HK-2 (cell line): ENCODE measurements around the gene HOXD3.

Experiments used
- DNase-seq: peaks from one replicate; pipeline ENCODE4 v3.0.0-alpha.2; 2018; ENCODE audit not compliant: unreplicated experiment

HOXD3 gene

GRCh38 chr2:176149481-176149938 lies 7.6 kb upstream of the HOXD3 start:
- DNase-seq = no peak

- no peak for DNase-seq
Measured at GRCh38 chr2:176149939-176150583, 7.0 kb upstream of the HOXD3 start.

- no peak for DNase-seq
Measured at GRCh38 chr2:176150584-176151441, 6.3 kb upstream of the HOXD3 start.

GRCh38 chr2:176151442-176152287 lies 5.4 kb upstream of the HOXD3 start, which contains the start of gene HOXD4:
TSS of gene HOXD4 (plus strand) at chr2:176151550. CDS start at chr2:176151634, 84 bp downstream.
- peak; percentile 44 for DNase-seq

- DNase-seq = peak; percentile 55
Measured at GRCh38 chr2:176152350-176153181, 4.5 kb upstream of the HOXD3 start.

GRCh38 chr2:176154576-176155252 lies 2.4 kb upstream of the HOXD3 start:
- DNase-seq = no peak

GRCh38 chr2:176155356-176156044 lies 1.6 kb upstream of the HOXD3 start:
- DNase-seq = no peak

- no peak for DNase-seq
Measured at GRCh38 chr2:176156301-176156806, 753 bp upstream of the HOXD3 start.

GRCh38 chr2:176157499-176158185 lies 535 bp downstream of the HOXD3 start:
- no peak for DNase-seq

GRCh38 chr2:176158186-176158591 lies 1.1 kb downstream of the HOXD3 start:
- no peak for DNase-seq

GRCh38 chr2:176158855-176159662 lies 2.0 kb downstream of the HOXD3 start:
- DNase-seq = no peak

GRCh38 chr2:176159663-176160250 lies 2.6 kb downstream of the HOXD3 start:
- DNase-seq = no peak

GRCh38 chr2:176160251-176160985 lies 3.3 kb downstream of the HOXD3 start:
- DNase-seq = no peak

GRCh38 chr2:176160986-176161824 lies 4.1 kb downstream of the HOXD3 start:
- DNase-seq = no peak

GRCh38 chr2:176161825-176162626 lies 4.9 kb downstream of the HOXD3 start:
- no peak for DNase-seq
